Upper lobe of right lung (tissue), 1 donor: ENCODE measurements around the gene LRRC56. TPM values are rescaled to one million over a fixed set of nuclear protein-coding genes. Genes with fewer than 3 reads are reported as not detected.

Source experiments
- ATAC-seq: fragments of 200-7000 bp; cut with Tn5 transposase; one replicate; pipeline ENCODE4 v1.9.1; 2020; ENCODE audit warnings: mild to moderate bottlenecking, moderate library complexity
- DNase-seq: peaks from one replicate; pipeline ENCODE4 v3.0.0-alpha.2; 2020
- H3K27ac ChIP-seq: fragments of 200-600 bp; one replicate; pipeline ENCODE4 v1.8.0; 2022
- H3K27me3 ChIP-seq: fragments of 200-600 bp; one replicate; pipeline ENCODE4 v1.8.0; 2022; ENCODE audit warnings: mild to moderate bottlenecking
- H3K36me3 ChIP-seq: fragments of 200-600 bp; one replicate; pipeline ENCODE4 v1.8.0; 2022
- H3K4me1 ChIP-seq: fragments of 200-600 bp; one replicate; pipeline ENCODE4 v1.8.0; 2022
- H3K4me3 ChIP-seq: fragments of 200-600 bp; one replicate; pipeline ENCODE4 v1.8.0; 2022; ENCODE audit warnings: mild to moderate bottlenecking
- H3K9me3 ChIP-seq: fragments of 200-600 bp; one replicate; pipeline ENCODE4 v1.8.0; 2022
- CTCF ChIP-seq: fragments of 200-600 bp; IDR thresholded peaks from one replicate; pipeline ENCODE4 v1.8.0; 2022; ENCODE audit warnings: antibody characterized with exemption
- intact Hi-C: fragments of 100-400 bp; cut with DNase I; formaldehyde crosslinking; loops from one replicate; pipeline ENCODE4 v1.11.0; 2022
- total RNA-seq: library from RNA; stranded (reverse); fragmentation: NEBNext Ultra II Directional; extraction: Animal tissue kit (Norgen Biotek cat#: 25700); gene quantifications from one replicate; pipeline ENCODE4 v1.2.1, GENCODE V29; 2021
- donor health status: DM: no; HTN: yes; CAD: no; lungs with severe emphysema.

LRRC56 gene
- total RNA-seq, 1 donor from 2014 or later: 3.2 TPM

DNA sequence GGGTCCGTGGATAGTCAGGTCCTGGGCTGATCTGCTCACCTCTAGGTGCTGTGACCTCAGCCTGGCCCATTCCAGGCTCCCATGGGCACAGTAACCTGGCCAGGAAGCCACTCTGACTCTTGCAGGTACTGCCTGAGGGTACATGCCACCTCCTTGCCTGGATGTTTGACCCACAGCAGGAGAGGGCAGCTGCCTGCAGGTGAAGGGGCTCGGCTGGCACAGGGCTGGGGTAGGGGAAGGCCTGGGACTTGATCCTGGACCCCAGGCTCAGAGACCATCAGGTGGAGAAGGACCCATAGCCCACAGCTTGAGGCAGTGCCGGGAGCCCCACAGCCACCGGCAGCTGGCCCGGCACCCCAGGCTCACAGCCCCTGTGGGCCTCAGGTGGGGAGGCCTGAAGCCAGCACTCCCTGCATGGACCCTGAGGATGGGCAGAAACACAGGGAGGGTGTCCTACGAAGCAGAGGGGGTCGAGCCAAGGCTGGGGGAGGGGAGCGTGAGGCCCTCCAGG, 2.7 kb downstream of the LRRC56 start:
- Histone ChIP-seq H3K4me3 (no peak overlapping the region), H3K27ac (no peak overlapping the region), H3K4me1 (peaks cover 20% of the 10 kb centered on the region), H3K27me3 (no peaks in the 10 kb centered on the region), H3K9me3 (no peaks in the 10 kb centered on the region), H3K36me3 (no peaks in the 10 kb centered on the region)
- intact Hi-C loops: no loop called here
- ATAC-seq: no peak
- TF ChIP-seq CTCF: no peak
- peak; percentile 60 for DNase-seq

GRCh38 chr11:540583-541432, 3.5 kb downstream of the LRRC56 start:
- ATAC-seq: no peak

GRCh38 chr11:541433-541885, 4.1 kb downstream of the LRRC56 start:
- no peaks in the 10 kb centered on the region for H3K9me3 ChIP-seq
- TF ChIP-seq CTCF: no peak
- intact Hi-C loops: no loop called here
- H3K4me3 ChIP-seq: no peak overlapping the region
- H3K27me3 ChIP-seq: no peaks in the 10 kb centered on the region
- H3K27ac ChIP-seq: no peak overlapping the region
- H3K36me3 ChIP-seq: no peaks in the 10 kb centered on the region
- H3K4me1 ChIP-seq: peaks cover 14% of the 10 kb centered on the region
- ATAC-seq: no peak
- peak; percentile 63 for DNase-seq

More at GRCh38 chr11:540583-541432, 3.5 kb downstream of the LRRC56 start:
- peaks cover 20% of the 10 kb centered on the region for H3K4me1 ChIP-seq
- H3K27me3 ChIP-seq: no peaks in the 10 kb centered on the region
- DNase-seq: peak; percentile 53
- no peak overlapping the region for H3K27ac ChIP-seq
- TF ChIP-seq CTCF: no peak
- H3K9me3 ChIP-seq: no peaks in the 10 kb centered on the region
- no peak overlapping the region for H3K4me3 ChIP-seq
- intact Hi-C loops: no loop called here
- no peaks in the 10 kb centered on the region for H3K36me3 ChIP-seq

GRCh38 chr11:544817-545166, 7.5 kb downstream of the LRRC56 start:
- Histone ChIP-seq H3K36me3 (no peaks in the 10 kb centered on the region), H3K4me1 (no peaks in the 10 kb centered on the region), H3K27me3 (no peaks in the 10 kb centered on the region), H3K4me3 (no peak overlapping the region), H3K27ac (no peak overlapping the region), H3K9me3 (no peaks in the 10 kb centered on the region)
- intact Hi-C loops: no loop called here
- ATAC-seq: no peak
- no peak for TF ChIP-seq CTCF
- no peak for DNase-seq

GRCh38 chr11:545171-545570, 7.8 kb downstream of the LRRC56 start:
- Histone ChIP-seq H3K36me3 (no peaks in the 10 kb centered on the region), H3K4me3 (no peak overlapping the region), H3K4me1 (no peaks in the 10 kb centered on the region), H3K27me3 (no peaks in the 10 kb centered on the region), H3K27ac (no peak overlapping the region), H3K9me3 (no peaks in the 10 kb centered on the region)
- ATAC-seq (no peak), DNase-seq (peak; percentile 46)
- intact Hi-C loops: no loop called here
- TF ChIP-seq CTCF: no peak
